ENCODE results near the gene FIBP. TPM values are rescaled to one million over a fixed set of nuclear protein-coding genes. Genes with fewer than 3 reads are reported as not detected.

The FIBP gene
- total RNA-seq, 4 donors from 2014 or later = 53.4 to 82.6 (median 75.9) TPM

- H3K4me1 ChIP-seq = peaks cover 24 to 58% (median 43%) of the 10 kb centered on the region in 4 donors
- TF ChIP-seq POLR2AphosphoS5 (IDR thresholded peaks at IDR 0.05) = no peak
- TF ChIP-seq EP300 (IDR thresholded peaks at IDR 0.05; ENCODE audit: low read depth) = no peak
- TF ChIP-seq CTCF (IDR thresholded peaks at IDR 0.05) = no peak
- no peak for TF ChIP-seq POLR2A (IDR thresholded peaks at IDR 0.05)
- WGBS, 2 donors (ENCODE audit: low coverage in 1 of 2) = 81 to 100% methylated on average over 1 to 14 of the region's 14 CpGs
- DNase-seq = peak; percentile 29
- peak overlapping the region in 2 of 4 donors; percentile 57 to 79 for H3K4me3 ChIP-seq
- no peaks in the 10 kb centered on the region for H3K9me3 ChIP-seq
- in situ Hi-C loops (cut with MboI; ENCODE audit: low pct_ligation_motif_present in 1 of 4, low pct_unique_long_range_greater_than_20kb in 1 of 4, low sequenced_read_pairs in 3 of 4) = loop anchor here in 3 of 4 donors (10.0 to 25.0 kb wide), 2 partner anchors 98 to 100 kb away; no protein-coding TSS in a partner anchor
- intact Hi-C loops (cut with DNase I; ENCODE audit: low total_unique reads) = no loop called here
- H3K27ac ChIP-seq = peak overlapping the region; percentile 95 to 99 (median 97)
- H3K36me3 ChIP-seq = peaks cover 0 to 5% (median 0%) of the 10 kb centered on the region in 4 donors
- H3K27me3 ChIP-seq = no peaks in the 10 kb centered on the region
These were observed 1.2 kb downstream of the FIBP start for GRCh38 chr11:65886826-65887722.

- peak; percentile 24 for DNase-seq
- intact Hi-C loops (cut with DNase I; ENCODE audit: low total_unique reads) = no loop called here
- in situ Hi-C loops (cut with MboI; ENCODE audit: low pct_ligation_motif_present in 1 of 4, low pct_unique_long_range_greater_than_20kb in 1 of 4, low sequenced_read_pairs in 3 of 4) = loop anchor here in 3 of 4 donors (10.0 to 25.0 kb wide), 2 partner anchors 99 to 101 kb away; no protein-coding TSS in a partner anchor
These were observed 2.3 kb downstream of the FIBP start for GRCh38 chr11:65885808-65886536.

GRCh38 chr11:65885231-65885630 is 3.0 kb downstream of the FIBP start:
- Histone ChIP-seq H3K27me3 (no peaks in the 10 kb centered on the region), H3K9me3 (no peaks in the 10 kb centered on the region), H3K4me3 (no peak overlapping the region), H3K36me3 (peaks cover 0 to 5% (median 0%) of the 10 kb centered on the region in 4 donors), H3K4me1 (peaks cover 19 to 43% (median 28%) of the 10 kb centered on the region in 4 donors), H3K27ac (peak overlapping the region in 2 of 4 donors; percentile 49 to 62)
- DNase-seq = peak; percentile 6
- TF ChIP-seq CTCF (IDR thresholded peaks at IDR 0.05) (no peak), POLR2AphosphoS5 (IDR thresholded peaks at IDR 0.05) (no peak), POLR2A (IDR thresholded peaks at IDR 0.05) (no peak), EP300 (IDR thresholded peaks at IDR 0.05; ENCODE audit: low read depth) (no peak)
- in situ Hi-C loops (cut with MboI; ENCODE audit: low pct_ligation_motif_present in 1 of 4, low pct_unique_long_range_greater_than_20kb in 1 of 4, low sequenced_read_pairs in 3 of 4) (loop anchor here in 3 of 4 donors (10.0 to 25.0 kb wide), 2 partner anchors 100 to 102 kb away; no protein-coding TSS in a partner anchor), intact Hi-C loops (cut with DNase I; ENCODE audit: low total_unique reads) (no loop called here)
- 79 to 90% methylated on average over 2 to 7 of the region's 7 CpGs for WGBS, 2 donors (ENCODE audit: low coverage in 1 of 2)

More at GRCh38 chr11:65885808-65886536, 2.3 kb downstream of the FIBP start:
- Histone ChIP-seq H3K27me3 (no peaks in the 10 kb centered on the region), H3K4me1 (peaks cover 19 to 47% (median 32%) of the 10 kb centered on the region in 4 donors), H3K27ac (peak overlapping the region in 1 of 4 donors; percentile 62), H3K4me3 (no peak overlapping the region), H3K36me3 (peaks cover 0 to 5% (median 0%) of the 10 kb centered on the region in 4 donors), H3K9me3 (no peaks in the 10 kb centered on the region)
- TF ChIP-seq POLR2AphosphoS5 (IDR thresholded peaks at IDR 0.05) (no peak), CTCF (IDR thresholded peaks at IDR 0.05) (no peak)
- 88 to 93% methylated on average over 6 to 12 of the region's 12 CpGs for WGBS, 2 donors (ENCODE audit: low coverage in 1 of 2)
